Muscle layer of duodenum (tissue), 2 donors: ENCODE results near the gene EXOC4.

Source experiments
- H3K27ac ChIP-seq: one replicate; pipeline ENCODE4 v1.7.0; 2013; ENCODE audit warnings: mild to moderate bottlenecking, low read length
- H3K27me3 ChIP-seq: one replicate; pipeline ENCODE4 v1.7.0; 2013; ENCODE audit warnings: low read depth, mild to moderate bottlenecking, control low read depth, low read length
- H3K36me3 ChIP-seq, 2 donors: one replicate each; pipeline ENCODE4 v1.7.0; 2013; ENCODE audit warnings: low read length in 2 of 2, control low read depth in 1 of 2, mild to moderate bottlenecking in 1 of 2; ENCODE audit not compliant: insufficient read depth in 2 of 2, control insufficient read depth in 1 of 2
- H3K4me1 ChIP-seq, 2 donors: one replicate each; pipeline ENCODE4 v1.7.0; 2013; ENCODE audit warnings: low read length in 2 of 2, mild to moderate bottlenecking in 2 of 2, control low read depth in 1 of 2, moderate library complexity in 1 of 2; ENCODE audit not compliant: insufficient read depth in 2 of 2, control insufficient read depth in 1 of 2
- H3K4me3 ChIP-seq, 2 donors: one replicate each; pipeline ENCODE4 v1.7.0; 2013; ENCODE audit warnings: low read length in 2 of 2, low read depth in 1 of 2, mild to moderate bottlenecking in 1 of 2
- H3K9me3 ChIP-seq, 2 donors: one replicate each; pipeline ENCODE4 v1.7.0; 2013; ENCODE audit warnings: low read length in 2 of 2, control low read depth in 1 of 2, mild to moderate bottlenecking in 1 of 2; ENCODE audit not compliant: control insufficient read depth in 1 of 2
- donor health status: healthy.

Gene EXOC4

DNA sequence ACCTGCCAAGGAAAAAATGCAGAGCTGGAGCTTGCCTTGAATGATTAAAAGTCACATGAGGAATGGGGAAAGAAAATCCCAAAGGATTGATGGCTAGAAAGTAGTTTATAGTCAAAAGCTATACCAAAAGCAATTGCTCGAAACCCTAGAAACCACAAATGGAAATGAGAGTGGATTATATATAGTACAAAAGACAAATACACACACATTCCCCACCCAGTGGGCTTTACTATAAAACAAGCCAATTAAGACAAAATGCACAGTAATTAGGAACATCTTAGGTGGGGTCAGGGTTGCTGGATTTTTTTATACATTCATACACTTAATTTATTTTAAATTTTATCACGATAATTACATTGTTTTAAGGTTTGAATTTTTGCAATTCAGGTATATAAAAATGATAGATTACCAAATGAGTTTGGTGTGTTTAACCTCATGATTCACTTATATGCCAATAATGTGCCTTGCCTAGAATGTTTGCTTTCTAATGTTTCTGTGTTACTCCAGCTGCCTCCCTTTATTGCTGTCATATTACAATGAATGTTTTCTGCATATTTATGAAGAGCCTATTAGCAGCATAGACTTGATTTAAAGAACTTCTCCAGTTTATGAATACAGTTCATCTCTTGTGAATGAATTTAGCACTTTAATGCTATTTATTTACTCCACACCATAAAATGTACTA, 421.3 kb downstream of the EXOC4 start:
- Histone ChIP-seq H3K27me3 (no peaks in the 10 kb centered on the region), H3K4me3 (no peak overlapping the region), H3K9me3 (no peaks in the 10 kb centered on the region), H3K27ac (no peak overlapping the region), H3K36me3 (no peaks in the 10 kb centered on the region), H3K4me1 (no peaks in the 10 kb centered on the region)

DNA sequence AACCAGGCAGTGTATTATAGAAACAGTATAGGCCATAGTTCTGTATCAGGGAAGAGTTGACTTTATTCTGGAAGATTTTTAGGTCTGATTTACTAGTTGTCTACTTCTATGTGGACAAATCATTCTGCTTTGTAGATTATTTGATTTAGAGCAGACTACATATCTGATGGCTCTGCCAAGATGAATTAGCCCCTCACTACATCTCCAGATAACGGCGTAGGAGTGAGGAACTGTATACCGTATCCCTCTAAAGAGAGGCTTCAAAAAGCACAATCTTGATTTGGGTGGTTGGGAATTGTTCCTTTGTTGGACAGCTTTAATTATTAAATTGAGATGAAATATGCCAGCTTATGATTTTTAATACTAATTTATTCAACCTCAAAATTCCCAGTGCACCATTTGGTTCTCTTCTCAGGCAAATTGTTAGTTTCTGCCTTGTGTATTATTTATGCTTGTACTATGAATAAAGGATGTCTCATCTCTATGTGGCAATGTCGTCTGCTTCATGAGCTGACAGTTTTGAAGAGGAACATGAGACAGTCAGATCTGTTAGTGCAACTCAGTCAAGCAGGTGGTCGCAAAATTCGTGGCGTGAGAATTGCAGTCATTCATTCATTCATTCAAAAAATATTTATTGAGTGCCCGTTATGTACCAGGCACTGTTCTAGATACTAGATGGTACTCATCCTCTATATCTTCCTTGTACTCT, 422.8 kb downstream of the EXOC4 start:
- no peaks in the 10 kb centered on the region for H3K4me1 ChIP-seq
- no peak overlapping the region for H3K27ac ChIP-seq
- H3K36me3 ChIP-seq: no peaks in the 10 kb centered on the region
- H3K9me3 ChIP-seq: no peaks in the 10 kb centered on the region
- H3K27me3 ChIP-seq: no peaks in the 10 kb centered on the region
- no peak overlapping the region for H3K4me3 ChIP-seq

DNA sequence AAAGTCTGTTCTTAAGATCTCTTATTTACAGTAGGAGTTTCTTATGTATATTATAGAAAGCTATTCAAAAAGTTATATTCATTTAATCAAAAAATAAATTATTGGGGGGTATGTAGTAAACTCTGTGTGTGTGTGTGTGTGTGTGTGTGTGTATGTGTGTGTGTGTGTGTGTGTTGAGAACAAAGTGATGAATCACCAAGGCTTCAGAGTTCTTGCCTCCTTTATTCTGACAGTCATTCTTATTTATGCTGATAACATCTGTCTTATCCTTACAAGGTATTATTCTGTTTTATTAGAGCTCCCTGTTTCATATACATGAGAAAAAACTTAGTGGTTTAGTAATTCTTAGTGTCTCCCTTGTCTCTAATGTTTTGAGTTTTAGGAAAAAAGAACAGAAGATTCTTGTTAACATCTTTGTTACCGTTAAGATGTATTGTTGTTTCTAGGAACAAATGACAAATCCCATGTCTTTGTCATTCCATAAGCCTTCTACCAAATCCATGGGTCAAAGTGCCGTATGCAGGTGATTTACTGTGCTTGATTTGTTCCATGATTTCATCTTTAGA, 424.0 kb downstream of the EXOC4 start:
- H3K4me1 ChIP-seq: no peaks in the 10 kb centered on the region
- no peak overlapping the region for H3K4me3 ChIP-seq
- no peaks in the 10 kb centered on the region for H3K9me3 ChIP-seq
- H3K36me3 ChIP-seq: no peaks in the 10 kb centered on the region
- no peak overlapping the region for H3K27ac ChIP-seq
- H3K27me3 ChIP-seq: no peaks in the 10 kb centered on the region

DNA sequence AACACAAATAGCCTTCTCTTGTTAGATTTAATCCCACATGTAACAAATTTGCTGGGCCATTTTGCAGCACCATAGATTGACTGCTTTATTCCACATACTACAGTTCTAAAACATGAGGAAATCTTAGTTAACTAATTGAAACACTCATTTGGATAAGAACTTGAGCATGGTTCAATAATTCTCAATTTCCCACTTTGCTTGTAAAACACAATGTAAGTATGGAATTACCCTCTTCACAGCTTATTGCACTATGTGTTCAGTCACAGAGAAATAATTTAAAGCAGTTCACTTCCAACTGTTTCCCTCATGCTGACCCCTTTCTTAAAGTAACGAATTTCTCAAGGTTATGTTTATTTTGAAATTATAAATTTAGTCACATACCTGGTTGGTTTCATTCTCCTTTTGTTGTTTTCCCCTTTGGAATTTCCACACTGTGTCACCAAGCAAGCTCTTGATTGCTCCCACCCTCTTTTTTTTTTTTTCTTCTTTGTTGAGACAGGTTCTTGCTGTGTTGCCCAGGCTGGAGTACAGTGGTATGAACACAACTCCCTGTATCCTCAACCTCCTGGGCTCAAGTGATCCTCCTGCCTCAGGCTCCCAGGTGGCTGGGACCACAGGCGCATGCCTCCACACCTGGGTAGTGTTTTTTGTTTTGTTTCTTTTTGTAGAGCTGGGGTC, 425.4 kb downstream of the EXOC4 start:
- no peaks in the 10 kb centered on the region for H3K27me3 ChIP-seq
- H3K27ac ChIP-seq: no peak overlapping the region
- no peaks in the 10 kb centered on the region for H3K9me3 ChIP-seq
- no peaks in the 10 kb centered on the region for H3K4me1 ChIP-seq
- no peak overlapping the region for H3K4me3 ChIP-seq
- H3K36me3 ChIP-seq: no peaks in the 10 kb centered on the region

DNA sequence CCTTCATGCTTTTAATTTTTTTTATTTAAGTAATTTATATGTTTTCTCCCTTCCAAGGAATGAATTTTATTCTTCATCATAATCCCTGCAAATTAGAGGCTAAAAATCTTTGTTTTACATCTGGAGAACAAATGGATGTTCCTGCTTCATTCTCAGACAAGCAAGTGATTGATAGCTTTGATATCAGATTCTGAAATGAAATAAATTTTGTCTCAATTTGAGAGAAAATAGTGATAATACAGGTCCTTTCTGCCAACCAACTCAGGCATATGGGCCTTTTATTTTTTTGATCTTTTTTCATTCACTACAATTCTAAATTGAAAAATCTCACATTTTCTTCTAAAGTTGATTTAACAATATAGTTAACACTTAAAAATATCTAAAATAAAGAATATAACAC, 427.1 kb downstream of the EXOC4 start:
- no peaks in the 10 kb centered on the region for H3K4me1 ChIP-seq
- H3K4me3 ChIP-seq: no peak overlapping the region
- no peaks in the 10 kb centered on the region for H3K36me3 ChIP-seq
- no peaks in the 10 kb centered on the region for H3K9me3 ChIP-seq
- H3K27ac ChIP-seq: no peak overlapping the region
- H3K27me3 ChIP-seq: no peaks in the 10 kb centered on the region

DNA sequence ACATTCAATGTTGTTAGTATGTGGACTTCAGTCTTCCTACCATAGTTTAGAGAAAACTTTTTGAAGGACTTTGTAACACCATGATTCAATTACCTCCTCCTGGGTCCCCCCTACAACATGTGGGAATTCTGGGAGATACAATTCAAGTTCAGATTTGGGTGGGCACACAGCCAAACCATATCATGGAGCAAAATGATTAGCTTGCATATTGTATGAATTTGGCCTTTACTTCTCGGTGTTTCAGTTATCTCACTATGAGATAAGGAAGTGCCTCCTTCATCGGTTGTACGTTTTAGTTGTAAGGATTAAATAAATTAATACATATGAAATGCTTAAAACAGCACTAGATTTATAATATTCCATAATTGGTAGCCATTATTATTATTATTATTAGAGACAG, 428.7 kb downstream of the EXOC4 start:
- H3K27me3 ChIP-seq: no peaks in the 10 kb centered on the region
- no peaks in the 10 kb centered on the region for H3K9me3 ChIP-seq
- no peaks in the 10 kb centered on the region for H3K4me1 ChIP-seq
- H3K27ac ChIP-seq: no peak overlapping the region
- H3K4me3 ChIP-seq: no peak overlapping the region
- no peaks in the 10 kb centered on the region for H3K36me3 ChIP-seq

DNA sequence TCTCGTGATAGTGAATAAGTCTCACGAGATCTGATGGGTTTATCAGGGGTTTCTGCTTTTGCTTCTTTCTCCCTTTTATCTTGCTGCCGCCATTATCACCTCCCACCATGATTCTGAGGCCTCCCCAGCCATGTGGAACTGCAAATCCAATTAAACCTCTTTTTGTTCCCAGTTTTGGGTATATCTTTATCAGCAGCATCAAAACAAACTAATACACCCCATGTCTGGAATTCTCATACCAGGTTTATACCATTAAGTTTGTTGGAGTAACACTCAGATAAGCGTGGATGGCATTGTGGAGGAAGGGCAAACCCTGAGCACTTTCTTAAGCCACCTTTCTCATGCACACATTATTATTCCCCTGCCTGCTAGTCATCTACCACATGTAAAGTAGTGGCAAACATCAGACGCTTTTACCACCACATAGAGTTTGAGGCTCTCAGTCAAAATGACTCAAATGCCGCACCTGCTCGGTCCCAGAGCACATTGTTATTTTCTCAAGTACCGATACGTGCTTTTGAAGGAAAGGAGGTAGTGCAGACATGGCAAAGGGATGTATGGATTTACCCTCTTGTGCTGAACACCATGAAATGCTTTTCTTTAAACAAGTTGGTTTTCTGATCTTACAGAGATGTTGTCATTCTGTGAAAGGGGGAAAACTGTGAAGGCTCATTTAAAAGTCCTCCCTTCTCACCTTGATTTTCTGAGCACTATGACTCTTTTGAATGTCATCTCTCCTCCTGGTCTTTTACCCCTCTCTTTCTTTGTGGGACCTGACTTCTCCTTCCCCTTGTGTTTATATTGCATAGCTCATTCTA, 429.7 kb downstream of the EXOC4 start:
- no peaks in the 10 kb centered on the region for H3K36me3 ChIP-seq
- H3K9me3 ChIP-seq: no peaks in the 10 kb centered on the region
- no peaks in the 10 kb centered on the region for H3K4me1 ChIP-seq
- H3K4me3 ChIP-seq: no peak overlapping the region
- no peaks in the 10 kb centered on the region for H3K27me3 ChIP-seq
- no peak overlapping the region for H3K27ac ChIP-seq

DNA sequence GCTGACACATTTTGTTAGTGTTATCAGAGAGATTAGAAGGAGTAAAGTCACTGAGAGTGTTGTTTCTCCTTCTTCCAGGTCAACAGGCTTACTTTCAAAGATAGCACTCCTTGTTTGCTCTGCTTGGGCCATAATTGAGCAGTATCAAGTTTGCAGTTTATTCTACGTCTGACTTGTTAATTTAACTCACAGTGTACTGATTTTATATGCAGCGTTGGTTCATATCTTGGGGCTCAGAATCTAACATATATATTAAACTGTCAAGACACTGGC, 430.2 kb downstream of the EXOC4 start:
- Histone ChIP-seq H3K4me1 (no peaks in the 10 kb centered on the region), H3K27ac (no peak overlapping the region), H3K27me3 (no peaks in the 10 kb centered on the region), H3K36me3 (no peaks in the 10 kb centered on the region), H3K9me3 (no peaks in the 10 kb centered on the region), H3K4me3 (no peak overlapping the region)

DNA sequence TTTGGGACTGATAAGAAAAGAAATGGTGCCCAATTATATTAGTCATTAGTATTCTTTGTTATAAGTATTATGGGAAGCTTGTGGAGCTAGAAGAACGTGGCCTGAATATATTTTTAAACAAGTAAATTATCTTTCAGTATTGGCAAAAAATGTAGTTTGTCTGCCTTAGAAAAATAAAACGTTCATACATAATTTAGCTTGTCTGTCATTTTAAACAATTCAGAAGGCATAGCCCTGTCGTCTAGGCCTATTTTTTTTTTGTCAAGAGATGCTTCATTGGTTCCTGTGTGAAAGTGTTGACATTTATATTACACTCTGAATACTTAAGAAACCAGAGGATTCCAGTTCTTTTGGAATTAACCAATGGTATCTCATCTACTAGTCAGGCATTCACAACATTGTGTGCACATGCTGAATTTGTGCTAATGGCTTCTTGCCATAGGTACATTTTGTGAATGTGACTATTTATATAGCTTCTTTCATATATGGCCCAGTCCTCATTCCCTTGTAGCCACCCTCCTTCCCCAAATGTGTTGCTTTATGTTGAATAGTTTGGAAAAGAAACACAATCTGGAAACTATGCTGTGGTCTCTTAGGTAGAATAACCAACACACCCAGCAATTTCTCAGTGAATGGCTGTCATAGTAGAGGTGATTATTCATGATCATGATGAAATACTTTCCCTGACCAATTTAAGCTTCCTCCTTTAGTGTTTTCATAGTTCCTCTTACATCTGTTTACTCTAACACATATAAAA, 435.8 kb downstream of the EXOC4 start:
- Histone ChIP-seq H3K27ac (no peak overlapping the region), H3K4me1 (no peaks in the 10 kb centered on the region), H3K4me3 (no peak overlapping the region), H3K9me3 (no peaks in the 10 kb centered on the region), H3K36me3 (no peaks in the 10 kb centered on the region), H3K27me3 (no peaks in the 10 kb centered on the region)

DNA sequence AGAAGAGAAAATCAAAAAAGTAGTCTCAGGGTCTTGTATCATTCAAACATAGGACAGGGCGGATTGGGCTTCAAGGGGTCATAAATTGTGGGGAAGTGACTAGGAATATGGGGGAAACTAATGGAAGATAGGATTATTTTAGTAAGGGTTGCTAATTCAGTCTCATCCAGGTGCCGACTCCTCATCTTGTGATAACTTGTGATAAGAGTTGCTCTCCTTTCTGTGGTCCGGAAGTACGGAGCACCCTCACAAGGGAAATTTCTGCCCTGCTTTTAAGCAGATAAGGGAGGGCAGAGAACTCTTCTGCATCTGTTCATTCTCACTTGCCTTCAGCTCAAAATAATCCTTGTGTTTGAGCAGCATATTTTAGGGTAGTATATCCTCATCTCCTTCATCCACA, 437.9 kb downstream of the EXOC4 start:
- Histone ChIP-seq H3K4me1 (no peaks in the 10 kb centered on the region), H3K27me3 (no peaks in the 10 kb centered on the region), H3K9me3 (no peaks in the 10 kb centered on the region), H3K4me3 (no peak overlapping the region), H3K27ac (no peak overlapping the region), H3K36me3 (no peaks in the 10 kb centered on the region)
